Islet precursor cell (in vitro differentiated cells): Measurements from ENCODE around the gene KIRREL1.

Experiments used
- DNase-seq: peaks from one replicate; pipeline ENCODE4 v3.0.0-alpha.2; 2018

Gene KIRREL1

DNA sequence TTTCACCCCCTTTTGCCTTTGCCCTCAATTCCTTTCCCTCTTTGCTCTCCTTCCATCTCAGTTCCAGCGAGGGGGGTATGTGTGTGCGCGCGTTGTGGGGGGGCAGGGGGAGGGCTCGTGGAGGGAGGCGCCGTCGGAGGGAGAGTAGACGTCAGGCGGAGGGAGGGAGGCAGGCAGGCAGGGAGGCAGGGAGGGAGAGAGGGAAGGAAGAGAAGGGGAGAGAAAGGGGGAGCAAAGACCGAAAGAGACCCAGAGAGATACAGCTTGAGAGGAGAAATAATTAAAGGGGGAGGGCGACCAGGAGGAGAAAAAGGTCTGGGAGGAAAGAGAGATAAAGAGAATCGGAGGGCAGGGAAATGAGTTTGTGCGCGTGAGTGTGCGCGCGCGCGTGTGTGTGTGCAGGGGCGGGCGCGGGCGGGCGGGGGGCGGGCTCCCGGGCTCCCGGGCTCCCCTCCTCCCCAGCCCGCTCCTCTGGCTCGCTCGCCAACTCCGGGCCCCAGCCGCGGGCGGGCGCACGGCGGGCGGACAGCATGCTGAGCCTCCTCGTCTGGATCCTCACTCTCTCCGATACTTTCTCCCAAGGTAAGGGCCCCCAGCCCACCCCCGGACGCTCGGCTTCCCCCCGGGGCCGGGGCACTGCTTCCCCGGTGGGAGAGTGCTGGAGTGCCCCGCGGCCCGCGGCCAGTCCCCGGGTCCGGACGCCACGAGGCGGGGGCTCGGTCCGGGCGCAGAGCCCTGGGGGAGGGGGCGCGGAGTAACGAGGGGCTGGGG is at the start of gene KIRREL1:
KIRREL1 (plus strand) TSS at position 499 of the 771 bp plus-strand sequence; CDS start at position 531, 32 bp downstream.
- peak; percentile 83 for DNase-seq

GRCh38 chr1:157944663-157945280 is 48.7 kb upstream of the KIRREL1 start:
- DNase-seq, result no peak

DNA sequence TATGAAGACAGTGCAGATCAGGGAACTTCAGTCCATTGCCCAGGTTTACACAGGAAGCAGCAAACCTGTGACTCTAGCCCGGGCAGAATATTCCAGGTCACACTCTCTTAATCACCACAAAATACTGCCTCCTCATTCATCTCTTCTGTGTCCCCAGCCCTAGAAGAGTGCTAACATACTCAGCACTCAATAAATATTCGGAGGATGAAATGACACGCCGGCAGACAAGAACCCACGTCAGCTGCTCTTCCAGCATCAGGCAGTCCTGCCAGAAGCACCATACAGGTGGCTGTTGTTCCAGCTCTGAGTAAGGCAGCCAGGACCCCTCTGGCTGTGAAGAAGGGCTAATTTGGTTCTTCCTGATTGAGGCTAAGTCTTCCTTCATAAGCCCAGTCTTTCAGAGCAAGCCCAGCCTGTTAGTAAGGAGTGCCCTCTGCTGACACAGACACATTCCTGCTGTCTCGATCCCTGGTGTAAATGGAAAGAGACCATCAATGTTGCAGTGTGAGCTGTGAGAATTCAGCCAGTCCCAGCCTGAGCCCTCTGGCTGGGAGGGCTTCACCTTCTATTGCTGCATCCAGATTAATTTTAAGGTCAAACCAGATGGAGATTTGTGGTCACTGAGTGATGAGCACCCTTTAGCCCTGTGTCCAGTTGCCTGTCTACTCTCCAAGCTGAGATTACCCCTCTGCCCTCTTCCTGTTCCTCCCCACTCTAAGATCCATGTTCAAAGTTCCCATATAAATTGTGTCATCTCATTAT is 45.0 kb upstream of the KIRREL1 start:
- DNase-seq, result peak; percentile 81

DNA sequence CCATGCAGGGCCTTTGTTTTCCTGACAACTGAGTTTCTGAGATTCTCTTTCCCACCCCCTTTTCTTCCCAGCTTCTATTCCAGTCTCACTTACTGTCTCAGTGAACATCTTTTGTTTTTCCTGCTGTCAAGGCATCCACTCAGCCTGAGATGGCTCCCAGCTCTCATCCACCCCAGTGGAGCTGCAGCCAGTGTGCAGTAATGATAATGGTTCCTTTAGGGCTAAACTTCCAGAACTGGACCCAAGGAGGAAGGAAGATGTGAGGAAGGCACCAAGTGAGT is 44.4 kb upstream of the KIRREL1 start:
- DNase-seq, result no peak

GRCh38 chr1:157951230-157951629 is 42.2 kb upstream of the KIRREL1 start:
- no peak for DNase-seq

- DNase-seq, result no peak
Observed at GRCh38 chr1:157952601-157953000, 40.8 kb upstream of the KIRREL1 start.

GRCh38 chr1:157955221-157955620 is 38.2 kb upstream of the KIRREL1 start:
- no peak for DNase-seq

DNA sequence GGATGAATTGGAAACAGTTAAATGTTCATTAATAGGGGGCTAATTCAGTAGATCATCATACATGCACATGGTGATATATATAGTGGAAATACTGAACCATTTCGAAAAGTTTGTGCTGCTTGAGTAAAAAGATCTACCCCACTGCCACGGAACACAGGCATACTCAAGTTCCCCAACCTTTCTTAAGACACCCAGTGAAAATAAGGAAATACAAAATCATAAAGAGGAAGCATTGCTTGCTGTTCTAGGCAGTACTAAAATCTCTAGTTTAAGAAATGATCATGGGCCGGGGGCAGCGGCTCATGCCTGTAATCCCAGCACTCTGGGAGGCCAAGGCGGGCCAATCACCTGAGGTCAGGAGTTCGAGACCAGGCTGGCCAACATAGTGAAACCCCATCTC is 37.6 kb upstream of the KIRREL1 start:
- DNase-seq, result no peak

DNA sequence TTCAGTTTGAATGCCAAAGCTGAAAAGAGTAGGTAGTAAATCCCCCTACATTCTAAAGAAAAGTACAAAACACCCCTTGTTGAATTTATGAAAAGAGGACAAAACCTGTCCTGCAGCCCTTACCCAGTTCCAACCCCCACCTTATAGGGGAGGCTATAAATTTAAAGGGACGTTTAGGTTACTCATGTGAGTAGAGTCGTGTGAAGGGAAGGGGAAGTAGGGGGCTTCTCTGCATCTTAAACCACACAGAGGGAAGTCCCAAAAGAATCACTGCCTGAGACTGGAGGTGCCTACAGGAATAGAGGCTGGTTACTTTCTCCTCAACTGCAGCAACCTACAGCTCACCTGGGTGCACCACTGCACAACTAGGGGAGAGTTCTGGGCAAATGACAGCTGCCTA is 36.7 kb upstream of the KIRREL1 start:
- DNase-seq, result no peak

- DNase-seq, result peak; percentile 61
Observed at GRCh38 chr1:157958263-157958662, 35.2 kb upstream of the KIRREL1 start.

GRCh38 chr1:157959750-157960149 is 33.7 kb upstream of the KIRREL1 start:
- no peak for DNase-seq

- no peak for DNase-seq
Observed at GRCh38 chr1:157960773-157961172, 32.7 kb upstream of the KIRREL1 start.

DNA sequence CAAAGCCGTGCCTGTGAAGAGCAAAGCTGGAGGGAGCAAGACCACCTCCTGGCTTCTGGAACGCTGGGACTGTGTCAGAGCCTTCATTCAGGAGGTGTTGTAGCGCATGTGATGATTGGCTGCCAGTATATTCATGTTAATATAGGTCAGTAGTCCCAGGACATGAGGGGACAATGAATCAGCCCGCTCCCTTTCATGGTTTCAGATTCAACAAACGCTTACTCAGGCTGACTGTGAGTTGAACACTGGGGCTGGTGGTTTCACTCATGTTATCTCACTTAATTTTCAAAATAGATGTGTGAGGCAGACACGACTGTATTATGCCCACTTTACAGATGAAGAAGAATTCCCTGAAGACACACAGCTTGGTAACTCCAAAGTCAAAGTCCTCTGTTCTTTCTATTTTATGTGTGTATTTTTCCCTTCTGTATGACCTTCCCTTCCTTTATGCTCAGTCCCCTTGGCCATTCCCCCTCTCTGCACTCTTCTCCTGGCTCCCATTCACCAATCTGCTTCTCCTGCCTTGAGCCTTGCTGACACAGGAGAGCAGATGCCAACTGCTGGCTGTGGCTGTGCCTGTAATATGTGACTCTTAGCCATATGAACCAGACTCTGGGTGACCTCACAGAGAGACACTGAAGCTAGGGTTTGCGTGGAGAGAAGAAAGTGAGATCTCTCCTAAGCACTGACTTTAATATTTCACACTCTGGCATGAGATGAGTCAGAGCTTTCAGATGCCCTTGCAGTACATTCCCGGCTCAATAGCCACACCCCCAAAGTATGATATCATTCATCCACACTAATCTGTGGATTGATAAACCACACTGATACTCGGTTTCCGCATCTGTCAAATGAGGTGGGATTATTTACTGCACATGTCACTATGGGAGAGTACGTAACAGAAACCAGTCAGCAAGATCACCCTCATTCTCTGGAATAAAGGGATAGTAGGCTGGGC is 31.4 kb upstream of the KIRREL1 start:
- no peak for DNase-seq

DNA sequence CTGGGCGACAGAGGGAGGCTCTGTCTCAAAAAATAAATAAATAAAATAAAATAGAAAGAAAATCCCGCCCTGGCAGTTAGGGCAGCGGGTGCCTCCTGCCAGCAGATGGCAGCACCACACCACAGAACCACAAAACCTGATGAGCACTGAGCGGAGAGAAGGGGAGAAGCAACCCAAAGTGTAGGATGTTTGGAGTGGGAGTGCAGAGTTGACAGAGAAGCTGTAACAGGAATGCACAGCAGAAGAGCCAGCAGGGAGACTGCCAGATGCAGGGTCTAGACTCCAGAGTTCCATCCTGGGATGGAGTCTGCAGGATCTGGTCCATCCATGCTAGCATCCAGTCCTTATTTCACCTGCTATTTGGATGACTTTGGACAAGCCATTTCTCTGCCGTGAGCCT is 29.7 kb upstream of the KIRREL1 start:
- peak; percentile 79 for DNase-seq

- no peak for DNase-seq
Observed at GRCh38 chr1:157965584-157965983, 27.9 kb upstream of the KIRREL1 start.

- peak; percentile 64 for DNase-seq
Observed at GRCh38 chr1:157966031-157966537, 27.4 kb upstream of the KIRREL1 start.

- no peak for DNase-seq
Observed at GRCh38 chr1:157967205-157967604, 26.2 kb upstream of the KIRREL1 start.

- DNase-seq, result peak; percentile 72
Observed at GRCh38 chr1:157968508-157968907, 24.9 kb upstream of the KIRREL1 start.

- DNase-seq, result no peak
Observed at GRCh38 chr1:157968946-157969345, 24.5 kb upstream of the KIRREL1 start.

DNA sequence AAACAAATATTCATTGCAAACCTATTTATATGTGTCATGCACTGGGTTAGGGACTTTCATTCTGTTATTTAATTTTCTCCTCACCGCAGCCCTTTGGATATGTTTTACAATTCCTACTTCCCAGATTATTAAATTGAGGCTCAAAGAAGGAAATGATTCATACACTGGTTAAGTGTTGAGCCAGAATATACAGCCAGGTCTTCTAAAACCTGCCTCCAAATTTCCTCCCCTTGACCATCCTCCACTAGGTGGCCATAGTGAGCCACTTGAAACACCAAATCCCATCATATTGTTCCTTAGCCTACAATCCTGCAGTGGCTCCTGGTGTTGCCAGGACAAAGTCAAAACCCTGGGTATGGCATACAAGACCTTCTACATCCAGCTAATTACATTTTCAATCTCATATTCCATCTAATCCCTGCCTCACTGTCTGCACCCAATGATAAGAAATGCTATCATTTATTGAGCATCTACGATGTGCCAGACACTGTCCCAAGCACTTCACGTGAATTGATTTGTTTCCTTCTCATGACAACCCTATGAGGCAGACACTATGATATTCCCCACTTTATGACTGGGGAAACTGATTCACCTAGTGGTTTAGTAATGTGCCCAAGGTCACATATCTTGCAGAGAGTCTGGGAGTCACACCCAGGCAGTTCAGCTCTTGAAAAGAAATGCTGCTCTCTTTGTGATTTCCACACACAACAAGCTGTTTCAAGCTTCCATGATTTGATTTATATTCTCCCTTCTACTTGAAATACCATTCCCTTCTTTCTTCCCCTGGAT is 23.6 kb upstream of the KIRREL1 start:
- peak; percentile 75 for DNase-seq

GRCh38 chr1:157971769-157972168 is 21.7 kb upstream of the KIRREL1 start:
- no peak for DNase-seq
